Esophagus squamous epithelium (tissue), 4 donors: Measurements from ENCODE around the gene PDPK1.
"Not testable (repeated sequence)": the region's sequence is repeated elsewhere in the genome, so short reads cannot be mapped to it uniquely, and the experiment has no call there.

Source experiments
- POLR2A ChIP-seq, 4 donors: fragments of 450-650 bp; IDR thresholded peaks; one replicate each; pipeline ENCODE4 v1.6.1; 2017; ENCODE audit warnings: antibody characterized with exemption in 4 of 4, mild to moderate bottlenecking in 4 of 4, moderate library complexity in 3 of 4
- TF ChIP-seq, protein P1 (sequence below), 6 experiments: fragments of 450-650 bp in 4 of 6; fragments of 200-600 bp in 2 of 6; sonication (generic) in 2 of 6; IDR thresholded peaks; one replicate each; pipeline ENCODE4 v1.5.1; 2016 to 2019; ENCODE audit warnings: antibody characterized with exemption in 6 of 6, mild to moderate bottlenecking in 4 of 6, moderate library complexity in 4 of 6

DNA sequence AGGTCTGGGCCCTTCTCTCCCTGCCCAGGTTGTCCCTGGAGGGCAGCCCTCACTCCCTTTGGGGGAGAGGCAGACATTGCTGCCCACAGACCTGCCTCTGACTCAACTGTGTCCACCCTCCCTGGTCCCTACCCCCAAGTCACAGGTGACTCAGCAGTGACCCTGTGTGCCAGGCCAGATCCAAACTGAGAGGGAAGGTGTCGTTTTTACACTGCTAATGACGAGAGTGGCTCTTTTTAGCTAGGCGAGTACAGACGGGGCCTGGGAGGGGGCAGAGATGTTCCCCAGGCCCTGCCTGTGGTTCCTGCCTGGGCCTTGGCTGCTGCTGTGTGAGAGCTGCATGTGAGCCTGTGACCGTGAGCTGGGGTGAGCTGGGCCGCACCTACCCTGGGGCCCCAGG is 61.3 kb downstream of the PDPK1 start:
- TF ChIP-seq, protein P1, sequence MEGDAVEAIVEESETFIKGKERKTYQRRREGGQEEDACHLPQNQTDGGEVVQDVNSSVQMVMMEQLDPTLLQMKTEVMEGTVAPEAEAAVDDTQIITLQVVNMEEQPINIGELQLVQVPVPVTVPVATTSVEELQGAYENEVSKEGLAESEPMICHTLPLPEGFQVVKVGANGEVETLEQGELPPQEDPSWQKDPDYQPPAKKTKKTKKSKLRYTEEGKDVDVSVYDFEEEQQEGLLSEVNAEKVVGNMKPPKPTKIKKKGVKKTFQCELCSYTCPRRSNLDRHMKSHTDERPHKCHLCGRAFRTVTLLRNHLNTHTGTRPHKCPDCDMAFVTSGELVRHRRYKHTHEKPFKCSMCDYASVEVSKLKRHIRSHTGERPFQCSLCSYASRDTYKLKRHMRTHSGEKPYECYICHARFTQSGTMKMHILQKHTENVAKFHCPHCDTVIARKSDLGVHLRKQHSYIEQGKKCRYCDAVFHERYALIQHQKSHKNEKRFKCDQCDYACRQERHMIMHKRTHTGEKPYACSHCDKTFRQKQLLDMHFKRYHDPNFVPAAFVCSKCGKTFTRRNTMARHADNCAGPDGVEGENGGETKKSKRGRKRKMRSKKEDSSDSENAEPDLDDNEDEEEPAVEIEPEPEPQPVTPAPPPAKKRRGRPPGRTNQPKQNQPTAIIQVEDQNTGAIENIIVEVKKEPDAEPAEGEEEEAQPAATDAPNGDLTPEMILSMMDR (IDR thresholded peaks at IDR 0.05) = not testable (repeated sequence)
- TF ChIP-seq POLR2A (IDR thresholded peaks at IDR 0.05) = not testable (repeated sequence)
